GM19099 (cell line): ENCODE measurements around the gene TTC17.

Source experiments
- POLR2A ChIP-seq: IDR thresholded peaks from 3 replicates; pipeline ENCODE4 v1.6.1; 2011; ENCODE audit warnings: low read depth; ENCODE audit not compliant: insufficient read length; ENCODE audit errors: extremely low read depth

TTC17 gene

GRCh38 chr11:43408277-43408676, 49.6 kb downstream of the TTC17 start:
- TF ChIP-seq POLR2A = no peak

GRCh38 chr11:43410394-43410793, 51.7 kb downstream of the TTC17 start:
- no peak for TF ChIP-seq POLR2A

GRCh38 chr11:43418197-43418596, 59.5 kb downstream of the TTC17 start:
- TF ChIP-seq POLR2A = no peak

- no peak for TF ChIP-seq POLR2A
Measured at GRCh38 chr11:43419460-43419859, 60.7 kb downstream of the TTC17 start.

GRCh38 chr11:43427971-43428370, 69.3 kb downstream of the TTC17 start:
- no peak for TF ChIP-seq POLR2A

GRCh38 chr11:43434893-43435292, 76.2 kb downstream of the TTC17 start:
- TF ChIP-seq POLR2A = no peak

GRCh38 chr11:43440486-43440885, 81.8 kb downstream of the TTC17 start:
- TF ChIP-seq POLR2A = no peak

GRCh38 chr11:43443811-43444210, 85.1 kb downstream of the TTC17 start:
- TF ChIP-seq POLR2A = no peak

GRCh38 chr11:43447151-43447550, 88.4 kb downstream of the TTC17 start:
- no peak for TF ChIP-seq POLR2A

GRCh38 chr11:43458486-43458885, 99.8 kb downstream of the TTC17 start:
- TF ChIP-seq POLR2A = no peak

GRCh38 chr11:43459246-43459645, 100.5 kb downstream of the TTC17 start:
- TF ChIP-seq POLR2A = no peak

- TF ChIP-seq POLR2A = no peak
Measured at GRCh38 chr11:43462359-43462758, 103.6 kb downstream of the TTC17 start.

- no peak for TF ChIP-seq POLR2A
Measured at GRCh38 chr11:43467958-43468357, 109.2 kb downstream of the TTC17 start.

GRCh38 chr11:43486141-43486540, 127.4 kb downstream of the TTC17 start:
- no peak for TF ChIP-seq POLR2A

GRCh38 chr11:43489869-43490465, 131.2 kb downstream of the TTC17 start:
- no peak for TF ChIP-seq POLR2A

- TF ChIP-seq POLR2A = no peak
Measured at GRCh38 chr11:43492701-43493100, 134.0 kb downstream of the TTC17 start.

GRCh38 chr11:43493431-43493830, 134.7 kb downstream of the TTC17 start:
- TF ChIP-seq POLR2A = no peak
